T47D (cell line): Measurements from ENCODE around the gene RET.

Experiments
- DNase-seq, 2 experiments: peaks; one replicate each; pipeline versions ENCODE4 v3.0.0 to v3.0.0-alpha.2; 2011 to 2012; ENCODE audit warnings: low read depth in 1 of 2, low spot score in 1 of 2
- JUND ChIP-seq: IDR thresholded peaks from 2 replicates; pipeline ENCODE4 v1.6.1; 2012; ENCODE audit warnings: low read depth
- in situ Hi-C: cut with HindIII; loops from 2 replicates; pipeline ENCODE4 v1.10.0; 2016; ENCODE audit warnings: low sequenced_read_pairs, low pct_unique_long_range_greater_than_20kb

RET gene

DNA sequence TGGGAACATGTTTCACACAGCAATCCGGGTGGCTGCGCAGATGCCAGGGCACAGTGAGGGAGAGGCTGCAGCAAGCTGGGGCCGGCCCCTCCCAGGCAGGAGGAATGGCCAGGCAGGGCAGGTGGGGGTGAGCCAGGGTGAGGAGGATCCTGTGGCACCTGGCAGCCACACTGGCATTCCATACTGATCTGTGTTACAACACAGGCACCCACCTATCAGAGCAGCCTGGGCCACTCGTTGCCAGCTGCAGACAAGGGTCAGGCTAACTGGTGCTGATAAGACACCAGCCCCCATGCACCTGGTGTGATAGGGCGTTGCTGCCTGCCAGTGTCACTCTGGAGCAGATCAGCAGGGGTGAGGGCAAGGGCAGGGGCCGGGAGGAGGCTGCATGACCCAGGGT lies 16.6 kb upstream of the RET start:
- no peak for DNase-seq
- in situ Hi-C loops = no loop called here
- no peak for TF ChIP-seq JUND

GRCh38 chr10:43061331-43061730 lies 15.5 kb upstream of the RET start:
- in situ Hi-C loops = no loop called here
- no peak for DNase-seq
- no peak for TF ChIP-seq JUND

DNA sequence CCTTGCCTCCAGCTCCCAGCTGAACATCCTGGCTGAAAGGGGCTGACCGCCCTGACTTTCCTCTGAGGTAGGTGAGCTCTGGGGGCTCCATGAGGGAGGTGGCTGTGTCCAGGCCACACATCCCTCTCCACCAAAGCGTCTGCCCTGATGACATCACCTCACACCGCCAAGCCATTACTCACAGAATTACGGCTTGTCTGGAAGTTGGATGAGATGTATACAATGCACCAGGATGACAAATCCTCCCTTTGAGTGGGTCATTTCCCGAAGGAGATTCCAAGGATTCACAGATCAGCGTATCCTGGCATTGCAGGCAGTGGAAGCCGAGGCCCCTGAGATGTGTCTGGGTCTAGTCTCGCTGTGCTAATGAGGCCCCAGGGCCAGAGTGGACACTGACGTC lies 15.1 kb upstream of the RET start:
- no peak for TF ChIP-seq JUND
- in situ Hi-C loops = no loop called here
- no peak for DNase-seq

DNA sequence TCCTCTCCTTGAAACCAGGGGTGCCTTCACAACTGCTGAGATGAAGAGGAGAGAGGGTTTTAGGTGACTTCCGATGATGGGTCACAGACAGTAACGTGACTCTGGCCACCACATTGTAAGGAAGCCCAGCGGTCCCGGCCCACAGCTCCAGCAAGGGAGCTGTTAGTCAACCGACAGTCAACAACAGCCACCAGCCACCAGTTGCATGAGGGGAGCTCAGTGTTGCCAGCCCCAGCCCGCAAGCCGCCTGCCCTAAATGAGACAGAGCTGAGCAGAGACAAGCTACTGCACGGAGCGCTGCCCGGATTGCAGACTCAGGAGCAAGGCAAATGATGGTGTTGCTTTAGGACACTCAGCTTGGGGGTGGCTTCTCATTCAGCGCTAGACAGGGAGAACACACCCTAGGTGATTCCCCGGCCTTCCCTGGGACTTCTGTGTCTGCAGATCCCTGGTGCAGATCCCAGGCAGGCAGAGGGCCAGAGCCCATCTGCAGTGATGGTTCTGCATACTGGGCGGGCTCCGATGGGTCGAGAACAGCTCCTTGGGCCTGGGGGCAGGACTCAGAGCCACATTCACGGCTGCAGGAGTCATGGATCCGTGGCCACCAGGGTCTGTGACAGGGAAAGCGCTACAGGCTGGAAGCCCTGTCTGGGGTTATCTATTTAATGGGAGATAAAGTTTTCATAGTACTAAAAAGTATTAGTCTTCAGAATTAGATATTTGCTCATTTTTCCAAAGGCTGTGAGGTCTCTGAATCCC lies 14.3 kb upstream of the RET start:
- in situ Hi-C loops = no loop called here
- no peak for DNase-seq
- no peak for TF ChIP-seq JUND

GRCh38 chr10:43064331-43065075 lies 12.4 kb upstream of the RET start:
- TF ChIP-seq JUND = no peak
- no peak for DNase-seq
- in situ Hi-C loops = no loop called here

DNA sequence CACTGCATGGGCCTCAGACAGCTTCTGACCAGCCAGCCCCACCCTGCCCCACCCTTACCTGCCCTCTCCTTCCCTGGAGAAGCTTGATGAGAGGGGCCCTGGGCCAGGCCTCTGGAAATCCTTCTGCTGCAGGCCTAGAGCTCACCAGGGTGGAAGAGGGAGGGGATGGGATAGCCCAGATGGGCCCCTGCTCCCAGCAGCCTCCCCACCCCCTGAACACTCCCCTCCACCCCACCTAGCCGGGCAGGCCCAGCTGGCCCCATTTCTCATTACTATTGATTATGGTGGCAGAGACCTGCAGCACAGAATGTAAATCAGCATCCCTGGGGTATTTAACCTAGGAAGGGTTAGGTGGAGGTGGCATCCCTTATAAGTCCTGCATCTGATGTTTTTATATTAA lies 11.6 kb upstream of the RET start:
- DNase-seq = no peak
- in situ Hi-C loops = no loop called here

GRCh38 chr10:43065761-43066160 lies 11.1 kb upstream of the RET start:
- DNase-seq = no peak
- in situ Hi-C loops = no loop called here
- no peak for TF ChIP-seq JUND

More for the DNA sequence above, 11.6 kb upstream of the RET start:
- no peak for TF ChIP-seq JUND

- in situ Hi-C loops = no loop called here
- DNase-seq = no peak
- no peak for TF ChIP-seq JUND
These were observed 10.4 kb upstream of the RET start for GRCh38 chr10:43066481-43066880.

GRCh38 chr10:43067391-43068135 lies 9.3 kb upstream of the RET start:
- in situ Hi-C loops = no loop called here
- no peak for TF ChIP-seq JUND
- no peak for DNase-seq

- TF ChIP-seq JUND = no peak
- in situ Hi-C loops = no loop called here
- no peak for DNase-seq
These were observed 8.8 kb upstream of the RET start for GRCh38 chr10:43068136-43068395.

- DNase-seq = no peak
- in situ Hi-C loops = no loop called here
- TF ChIP-seq JUND = no peak
These were observed 8.2 kb upstream of the RET start for GRCh38 chr10:43068471-43069210.

DNA sequence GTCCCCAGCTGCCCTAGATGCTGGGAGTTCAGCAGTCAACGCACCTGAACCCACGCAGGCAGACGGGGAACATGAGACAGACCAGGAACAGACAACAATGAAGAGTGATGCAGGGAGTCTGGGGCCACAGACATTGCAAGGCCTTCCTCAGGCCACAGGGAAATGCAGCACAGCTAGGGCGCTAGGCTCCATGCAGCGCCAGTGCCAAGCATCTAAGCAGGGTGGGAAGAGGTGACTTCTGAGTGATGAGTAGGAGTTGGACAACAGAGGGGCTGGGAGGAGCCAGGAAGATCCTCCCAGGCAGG lies 7.7 kb upstream of the RET start:
- in situ Hi-C loops = no loop called here
- TF ChIP-seq JUND = no peak
- no peak for DNase-seq

DNA sequence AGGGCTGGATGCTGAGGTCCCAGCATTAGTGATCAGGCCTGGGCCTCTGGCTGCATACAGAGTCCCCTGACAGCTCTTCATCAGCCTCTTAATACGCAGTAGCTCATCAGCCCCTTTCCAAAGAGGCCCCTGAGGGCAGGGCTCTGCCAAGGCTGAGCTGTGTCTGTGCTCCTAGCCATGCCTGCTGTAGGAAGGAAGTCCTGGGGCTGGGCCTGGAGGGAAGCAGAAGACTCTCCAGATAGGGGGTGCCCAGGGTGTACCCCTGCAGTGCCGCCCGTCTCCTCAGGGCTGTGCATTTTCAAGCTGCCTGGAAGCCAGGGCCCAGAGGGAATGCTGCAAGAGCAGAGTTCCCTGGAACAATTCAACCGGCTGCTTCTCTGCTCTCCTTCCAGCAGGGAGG lies 7.3 kb upstream of the RET start:
- in situ Hi-C loops = no loop called here
- DNase-seq = no peak
- TF ChIP-seq JUND = no peak
